Measurements from ENCODE around the gene PLIN4.

Gene PLIN4

GRCh38 chr19:4519172-4519496 lies 848 bp upstream of the PLIN4 start (continued):
- no peak for TF ChIP-seq TOX (CRISPR knock-in tag; IDR thresholded peaks at IDR 0.05; ENCODE audit: borderline replicate concordance)
- TF ChIP-seq, protein P1, sequence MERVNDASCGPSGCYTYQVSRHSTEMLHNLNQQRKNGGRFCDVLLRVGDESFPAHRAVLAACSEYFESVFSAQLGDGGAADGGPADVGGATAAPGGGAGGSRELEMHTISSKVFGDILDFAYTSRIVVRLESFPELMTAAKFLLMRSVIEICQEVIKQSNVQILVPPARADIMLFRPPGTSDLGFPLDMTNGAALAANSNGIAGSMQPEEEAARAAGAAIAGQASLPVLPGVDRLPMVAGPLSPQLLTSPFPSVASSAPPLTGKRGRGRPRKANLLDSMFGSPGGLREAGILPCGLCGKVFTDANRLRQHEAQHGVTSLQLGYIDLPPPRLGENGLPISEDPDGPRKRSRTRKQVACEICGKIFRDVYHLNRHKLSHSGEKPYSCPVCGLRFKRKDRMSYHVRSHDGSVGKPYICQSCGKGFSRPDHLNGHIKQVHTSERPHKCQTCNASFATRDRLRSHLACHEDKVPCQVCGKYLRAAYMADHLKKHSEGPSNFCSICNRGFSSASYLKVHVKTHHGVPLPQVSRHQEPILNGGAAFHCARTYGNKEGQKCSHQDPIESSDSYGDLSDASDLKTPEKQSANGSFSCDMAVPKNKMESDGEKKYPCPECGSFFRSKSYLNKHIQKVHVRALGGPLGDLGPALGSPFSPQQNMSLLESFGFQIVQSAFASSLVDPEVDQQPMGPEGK (CRISPR knock-in tag; IDR thresholded peaks at IDR 0.05; ENCODE audit: borderline replicate concordance) = no peak
- TF ChIP-seq, protein P2, sequence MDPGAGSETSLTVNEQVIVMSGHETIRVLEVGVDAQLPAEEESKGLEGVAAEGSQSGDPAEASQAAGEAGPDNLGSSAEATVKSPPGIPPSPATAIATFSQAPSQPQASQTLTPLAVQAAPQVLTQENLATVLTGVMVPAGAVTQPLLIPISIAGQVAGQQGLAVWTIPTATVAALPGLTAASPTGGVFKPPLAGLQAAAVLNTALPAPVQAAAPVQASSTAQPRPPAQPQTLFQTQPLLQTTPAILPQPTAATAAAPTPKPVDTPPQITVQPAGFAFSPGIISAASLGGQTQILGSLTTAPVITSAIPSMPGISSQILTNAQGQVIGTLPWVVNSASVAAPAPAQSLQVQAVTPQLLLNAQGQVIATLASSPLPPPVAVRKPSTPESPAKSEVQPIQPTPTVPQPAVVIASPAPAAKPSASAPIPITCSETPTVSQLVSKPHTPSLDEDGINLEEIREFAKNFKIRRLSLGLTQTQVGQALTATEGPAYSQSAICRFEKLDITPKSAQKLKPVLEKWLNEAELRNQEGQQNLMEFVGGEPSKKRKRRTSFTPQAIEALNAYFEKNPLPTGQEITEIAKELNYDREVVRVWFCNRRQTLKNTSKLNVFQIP (CRISPR knock-in tag; IDR thresholded peaks at IDR 0.05; ENCODE audit: borderline replicate concordance, low read depth) = no peak

- no peak for ATAC-seq
- TF ChIP-seq, protein P1 (CRISPR knock-in tag; IDR thresholded peaks at IDR 0.05; ENCODE audit: borderline replicate concordance) = no peak
- TF ChIP-seq ZC3H10 (CRISPR knock-in tag; IDR thresholded peaks at IDR 0.05) (no peak), ZNF565 (CRISPR knock-in tag; conservative IDR thresholded peaks at IDR 0.05; ENCODE audit: low read depth) (no peak), TSHZ2 (CRISPR knock-in tag; IDR thresholded peaks at IDR 0.05) (no peak), PPARA (CRISPR knock-in tag; IDR thresholded peaks at IDR 0.05; ENCODE audit: borderline replicate concordance) (no peak), ISL1 (CRISPR knock-in tag; IDR thresholded peaks at IDR 0.05) (no peak), ESRRG (CRISPR knock-in tag; IDR thresholded peaks at IDR 0.05) (no peak), TOX (CRISPR knock-in tag; IDR thresholded peaks at IDR 0.05; ENCODE audit: borderline replicate concordance) (no peak)
Measured at GRCh38 chr19:4517451-4518057, 732 bp downstream of the PLIN4 start.

- ATAC-seq = no peak; the same call in 2 of the 3 replicates
- TF ChIP-seq, protein P1 (CRISPR knock-in tag; IDR thresholded peaks at IDR 0.05; ENCODE audit: borderline replicate concordance) = no peak
- TF ChIP-seq CSRNP3 (CRISPR knock-in tag; IDR thresholded peaks at IDR 0.05) (no peak), PPARA (CRISPR knock-in tag; IDR thresholded peaks at IDR 0.05; ENCODE audit: borderline replicate concordance) (no peak), BACH2 (CRISPR knock-in tag; IDR thresholded peaks at IDR 0.05; ENCODE audit: borderline replicate concordance) (no peak), TOX (CRISPR knock-in tag; IDR thresholded peaks at IDR 0.05; ENCODE audit: borderline replicate concordance) (no peak), ZNF8 (CRISPR knock-in tag; IDR thresholded peaks at IDR 0.05) (no peak), OSR1 (CRISPR knock-in tag; IDR thresholded peaks at IDR 0.05) (no peak), CREB5 (CRISPR knock-in tag; IDR thresholded peaks at IDR 0.05; ENCODE audit: low read depth) (no peak), ZC3H10 (CRISPR knock-in tag; IDR thresholded peaks at IDR 0.05) (no peak), SNAI2 (CRISPR knock-in tag; IDR thresholded peaks at IDR 0.05) (no peak), RARB (CRISPR knock-in tag; IDR thresholded peaks at IDR 0.05) (no peak), ZFP30 (CRISPR knock-in tag; IDR thresholded peaks at IDR 0.05) (no peak), ZNF565 (CRISPR knock-in tag; conservative IDR thresholded peaks at IDR 0.05; ENCODE audit: low read depth) (no peak), ARNTL (CRISPR knock-in tag; IDR thresholded peaks at IDR 0.05; ENCODE audit: borderline replicate concordance, low read depth) (no peak), GLIS3 (CRISPR knock-in tag; IDR thresholded peaks at IDR 0.05) (no peak)
- TF ChIP-seq, protein P2 (CRISPR knock-in tag; IDR thresholded peaks at IDR 0.05; ENCODE audit: borderline replicate concordance, low read depth) = no peak
Measured at GRCh38 chr19:4516939-4517300, 1.4 kb downstream of the PLIN4 start.
